Adrenal gland (tissue), 5 donors: ENCODE results near the gene R3HDM4.

Source experiments
- CTCF ChIP-seq, 6 experiments: fragments of 450-650 bp in 4 of 6; fragments of 200-600 bp in 2 of 6; sonication (generic) in 1 of 6; IDR thresholded peaks; 1 replicate in 5 of 6; 2 replicates in 1 of 6; pipeline versions ENCODE4 v1.5.1 to v1.8.0; 2016 to 2021; ENCODE audit warnings: antibody characterized with exemption in 6 of 6, mild to moderate bottlenecking in 2 of 6, moderate library complexity in 1 of 6
- POLR2A ChIP-seq, 2 donors: fragments of 450-650 bp; IDR thresholded peaks; one replicate each; pipeline ENCODE4 v1.6.1; 2017; ENCODE audit warnings: antibody characterized with exemption in 2 of 2, mild to moderate bottlenecking in 2 of 2, moderate library complexity in 1 of 2
- donor health status: DM: no; HTN: no; CAD: no.

GRCh38 chr19:887599-887998 lies 25.4 kb downstream of the R3HDM4 start:
- TF ChIP-seq CTCF (IDR thresholded peaks at IDR 0.05) (no peak), POLR2A (IDR thresholded peaks at IDR 0.05) (no peak)
